GM12865 (cell line): ENCODE data around the gene KCNQ2.

Source experiments
- DNase-seq: peaks from one replicate; pipeline ENCODE4 v3.0.0; 2010; ENCODE audit warnings: low read depth
- H3K4me3 ChIP-seq: 2 replicates; pipeline ENCODE4 v1.5.1; 2011; ENCODE audit warnings: mild to moderate bottlenecking, low read depth, low read length, control low read depth
- TF ChIP-seq, protein P1 (sequence below): IDR thresholded peaks from 2 replicates; pipeline ENCODE4 v1.5.1; 2011; ENCODE audit warnings: low read length, control low read depth, low read depth, inconsistent platforms; ENCODE audit not compliant: insufficient read depth; ENCODE audit errors: missing control alignments

Gene KCNQ2

DNA sequence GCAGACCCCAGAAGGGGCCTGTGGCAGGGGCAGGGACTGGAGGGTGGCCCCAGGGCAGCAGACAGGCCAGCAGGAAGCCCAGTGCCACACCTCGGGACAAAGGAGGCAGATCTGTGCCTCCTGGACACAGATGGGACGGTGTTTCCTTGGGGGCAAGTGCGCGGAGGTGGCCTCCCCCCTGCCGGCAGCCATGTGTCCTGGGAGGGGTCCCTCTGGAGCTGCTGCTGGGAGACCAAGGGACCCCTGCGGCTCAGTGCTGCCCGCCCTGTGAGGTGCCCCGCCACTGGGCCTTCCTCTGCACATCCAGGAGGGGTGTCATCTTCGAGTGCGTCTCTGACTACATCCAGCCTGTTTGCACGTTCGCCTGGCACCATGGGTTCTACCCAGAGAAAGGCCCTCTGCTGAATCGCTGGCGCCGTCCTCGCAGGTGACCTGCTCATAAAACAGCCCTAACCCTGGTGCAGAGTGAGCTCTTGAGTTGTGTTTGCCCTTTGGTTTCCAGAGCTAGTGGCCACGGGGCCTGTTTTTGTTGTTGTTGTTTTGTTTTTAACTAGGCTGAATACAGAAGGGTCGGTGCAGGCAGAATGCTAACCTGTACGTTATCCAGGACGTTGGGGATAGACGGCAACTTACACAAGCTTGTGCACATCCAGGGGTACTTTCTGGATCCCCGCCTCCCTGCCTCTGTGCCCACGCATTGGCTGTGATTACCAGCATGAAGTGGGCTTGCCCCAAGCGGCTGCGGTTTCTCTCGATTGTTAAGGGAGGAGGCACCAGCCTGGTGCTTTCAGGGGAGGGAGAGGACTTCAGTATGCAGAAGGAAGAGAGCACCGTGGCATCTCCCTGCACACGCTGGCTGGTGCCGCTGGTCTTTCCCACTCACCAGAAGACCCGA is 1.3 kb upstream of the KCNQ2 start:
- TF ChIP-seq, protein P1, sequence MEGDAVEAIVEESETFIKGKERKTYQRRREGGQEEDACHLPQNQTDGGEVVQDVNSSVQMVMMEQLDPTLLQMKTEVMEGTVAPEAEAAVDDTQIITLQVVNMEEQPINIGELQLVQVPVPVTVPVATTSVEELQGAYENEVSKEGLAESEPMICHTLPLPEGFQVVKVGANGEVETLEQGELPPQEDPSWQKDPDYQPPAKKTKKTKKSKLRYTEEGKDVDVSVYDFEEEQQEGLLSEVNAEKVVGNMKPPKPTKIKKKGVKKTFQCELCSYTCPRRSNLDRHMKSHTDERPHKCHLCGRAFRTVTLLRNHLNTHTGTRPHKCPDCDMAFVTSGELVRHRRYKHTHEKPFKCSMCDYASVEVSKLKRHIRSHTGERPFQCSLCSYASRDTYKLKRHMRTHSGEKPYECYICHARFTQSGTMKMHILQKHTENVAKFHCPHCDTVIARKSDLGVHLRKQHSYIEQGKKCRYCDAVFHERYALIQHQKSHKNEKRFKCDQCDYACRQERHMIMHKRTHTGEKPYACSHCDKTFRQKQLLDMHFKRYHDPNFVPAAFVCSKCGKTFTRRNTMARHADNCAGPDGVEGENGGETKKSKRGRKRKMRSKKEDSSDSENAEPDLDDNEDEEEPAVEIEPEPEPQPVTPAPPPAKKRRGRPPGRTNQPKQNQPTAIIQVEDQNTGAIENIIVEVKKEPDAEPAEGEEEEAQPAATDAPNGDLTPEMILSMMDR, result no peak
- no peak for DNase-seq
- no peak overlapping the region for H3K4me3 ChIP-seq

DNA sequence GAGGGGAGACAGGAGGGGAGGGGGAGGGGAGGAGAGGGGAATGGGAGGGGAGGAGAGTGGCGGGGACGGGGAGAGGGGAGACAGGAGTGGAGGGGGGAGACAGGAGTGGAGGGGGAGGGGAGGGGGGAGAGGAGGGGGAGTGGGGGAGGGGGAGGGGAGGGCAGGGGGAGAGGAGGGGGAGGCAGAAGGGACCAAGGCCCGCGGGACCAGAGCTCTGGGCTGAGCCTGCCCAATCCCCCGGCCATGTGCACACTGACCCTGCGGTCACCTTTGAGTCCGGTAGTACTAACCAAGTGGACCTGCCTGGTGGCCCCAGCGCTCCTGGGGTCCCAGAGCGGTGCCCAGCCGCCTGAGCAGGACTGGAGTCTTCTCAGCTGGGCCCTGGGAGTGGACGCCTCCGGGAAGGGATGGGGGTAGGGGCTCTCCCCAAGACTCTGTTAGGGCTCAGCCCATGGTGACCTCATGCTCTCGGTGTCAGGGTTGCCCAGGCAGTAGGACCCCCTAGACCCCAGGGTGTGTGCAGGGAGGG is 471 bp upstream of the KCNQ2 start:
- DNase-seq, result no peak
- H3K4me3 ChIP-seq, result no peak overlapping the region
- TF ChIP-seq, protein P1, result no peak

DNA sequence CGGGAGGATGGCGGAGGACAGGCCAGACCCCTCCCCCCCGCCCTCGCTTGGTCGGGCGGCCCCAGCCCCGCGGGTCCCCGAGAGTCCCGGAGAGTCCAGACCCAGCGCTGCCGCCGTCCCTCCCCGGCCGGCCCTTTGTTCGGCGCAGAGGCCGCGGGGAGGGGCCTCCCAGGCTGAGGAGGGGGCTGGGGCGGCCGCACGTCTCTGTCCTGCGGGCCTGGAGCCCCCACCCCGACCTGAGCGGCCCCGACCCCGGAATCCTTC is 806 bp downstream of the KCNQ2 start:
- H3K4me3 ChIP-seq, result no peak overlapping the region
- TF ChIP-seq, protein P1, result no peak
- DNase-seq, result no peak

DNA sequence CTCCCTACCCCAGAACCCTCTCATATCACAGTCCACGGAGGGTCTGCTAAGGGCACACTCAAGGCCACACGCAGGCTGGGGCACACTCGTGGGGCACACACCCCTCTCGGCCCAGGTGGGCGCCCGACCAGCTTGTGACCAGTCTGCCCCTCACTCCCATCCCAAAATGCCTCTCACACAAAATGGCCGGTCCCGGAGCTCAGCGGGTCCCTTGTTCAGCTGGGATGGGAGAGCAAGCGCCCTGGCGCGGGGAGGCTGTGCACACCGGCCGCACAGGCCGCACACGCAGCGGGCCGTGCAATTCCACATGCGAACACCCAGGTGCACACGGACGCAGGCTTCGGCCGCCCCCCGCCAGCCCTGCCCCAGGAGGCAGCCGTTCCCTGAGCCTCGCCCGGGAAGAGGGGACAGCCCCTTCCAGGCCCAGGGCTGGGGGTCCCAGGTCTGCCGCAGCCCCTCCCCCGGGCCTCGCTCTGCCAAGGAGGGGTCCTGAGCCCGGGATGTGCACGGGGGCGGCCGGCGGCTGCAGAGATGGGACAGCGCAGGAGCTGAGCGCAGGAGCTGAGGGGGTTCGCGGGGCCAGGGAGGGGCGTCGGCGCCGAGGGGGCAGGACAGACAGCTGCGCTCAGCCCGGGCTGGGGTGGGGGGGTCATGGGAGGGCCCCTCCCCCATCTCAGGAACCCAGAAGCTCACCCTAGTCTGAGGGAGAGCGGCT is 1.3 kb downstream of the KCNQ2 start:
- H3K4me3 ChIP-seq, result no peak overlapping the region
- TF ChIP-seq, protein P1, result no peak
- no peak for DNase-seq

DNA sequence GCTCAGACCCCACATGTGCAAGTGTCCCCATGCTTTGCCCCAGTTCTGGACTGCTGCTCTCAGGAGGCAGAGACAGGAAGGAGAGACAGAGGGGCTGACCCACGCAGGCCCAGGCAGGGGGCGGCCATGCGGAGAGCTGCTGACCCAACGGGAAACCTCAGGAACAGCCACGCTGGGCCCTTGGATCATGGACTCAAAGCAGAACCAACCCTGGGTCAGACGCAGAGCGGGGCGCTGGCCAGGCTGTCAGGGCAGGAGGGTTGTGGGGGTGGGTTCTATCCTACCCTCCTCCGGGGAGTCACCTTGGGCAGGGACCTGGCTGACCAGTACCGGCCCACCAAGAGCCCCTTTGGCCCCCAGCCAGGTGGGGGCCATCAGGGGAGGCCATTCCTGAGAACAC is 2.0 kb downstream of the KCNQ2 start:
- no peak overlapping the region for H3K4me3 ChIP-seq
- DNase-seq, result no peak
- TF ChIP-seq, protein P1, result no peak

DNA sequence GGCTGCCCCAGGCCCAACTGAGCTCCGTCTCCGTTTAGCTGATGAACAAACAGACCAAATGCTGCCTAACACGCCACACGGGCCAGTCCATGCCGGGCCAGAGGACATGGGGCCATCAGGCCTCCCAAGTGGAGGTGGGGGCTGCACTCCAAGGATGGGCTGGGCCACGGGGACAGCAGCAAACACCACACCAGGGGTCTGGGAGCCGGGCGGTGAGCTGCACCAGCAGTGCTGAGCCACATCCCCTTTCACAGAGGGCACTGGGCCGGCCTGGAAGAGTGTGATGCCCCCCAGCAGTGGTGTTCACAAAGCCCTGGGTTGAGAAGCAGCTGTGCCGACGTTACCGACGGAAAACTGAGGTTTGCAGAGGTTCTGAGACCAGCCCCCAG is 2.7 kb downstream of the KCNQ2 start:
- no peak overlapping the region for H3K4me3 ChIP-seq
- no peak for DNase-seq
- TF ChIP-seq, protein P1, result no peak
